Uterus (tissue), 2 donors: ENCODE data around the gene SPDYE6.
"Not testable (repeated sequence)": the region's sequence is repeated elsewhere in the genome, so short reads cannot be mapped to it uniquely, and the experiment has no call there.

Source experiments
- CTCF ChIP-seq, 4 experiments: fragments of 200-600 bp in 2 of 4; fragments of 450-650 bp in 2 of 4; sonication (generic) in 2 of 4; IDR thresholded peaks; one replicate each; pipeline ENCODE4 v1.5.1; 2016 to 2019; ENCODE audit warnings: antibody characterized with exemption in 4 of 4, mild to moderate bottlenecking in 2 of 4, moderate library complexity in 1 of 4
- POLR2A ChIP-seq, 2 donors: fragments of 450-650 bp; IDR thresholded peaks; one replicate each; pipeline ENCODE4 v1.6.1; 2016; ENCODE audit warnings: antibody characterized with exemption in 2 of 2, mild to moderate bottlenecking in 1 of 2, moderate library complexity in 1 of 2

- TF ChIP-seq CTCF, POLR2A (IDR thresholded peaks at IDR 0.05): not testable (repeated sequence)
These were observed 8.2 kb upstream of the SPDYE6 start for GRCh38 chr7:102364394-102364886.
